ENCODE data around the gene RALY. TPM values are rescaled to one million over a fixed set of nuclear protein-coding genes. Genes with fewer than 3 reads are reported as not detected.

The RALY gene
- total and polyA plus RNA-seq, 3 donors from 2014 or later = 184 to 247 (median 224) TPM

- no peak for DNase-seq
- H3K9me3 ChIP-seq = no peaks in the 10 kb centered on the region
- WGBS, 2 donors = 67 to 71% methylated on average over 5 of the region's 5 CpGs
Observed at GRCh38 chr20:34016736-34017135, 23.0 kb downstream of the RALY start.

GRCh38 chr20:34017610-34018009, 23.9 kb downstream of the RALY start:
- WGBS, 2 donors = 87 to 91% methylated on average over 1 of the region's 1 CpG
- Histone ChIP-seq H3K4me3 (no peak overlapping the region), H3K9me3 (no peaks in the 10 kb centered on the region), H3K36me3 (ENCODE audit: low read depth, missing control alignments) (no peaks in the 10 kb centered on the region), H3K27ac (no peak overlapping the region), H3K4me1 (peaks cover 15% of the 10 kb centered on the region), H3K27me3 (no peaks in the 10 kb centered on the region)
- intact Hi-C loops (cut with DNase I; ENCODE audit: low total_unique reads) = no loop called here
- DNase-seq = no peak
- TF ChIP-seq POLR2A (IDR thresholded peaks at IDR 0.05) = no peak
- TF ChIP-seq CTCF (IDR thresholded peaks at IDR 0.05) = no peak

More at GRCh38 chr20:34016736-34017135, 23.0 kb downstream of the RALY start:
- no peak overlapping the region for H3K27ac ChIP-seq
- H3K4me3 ChIP-seq = no peak overlapping the region
- intact Hi-C loops (cut with DNase I; ENCODE audit: low total_unique reads) = no loop called here
- H3K27me3 ChIP-seq = no peaks in the 10 kb centered on the region
- H3K36me3 ChIP-seq (ENCODE audit: low read depth, missing control alignments) = no peaks in the 10 kb centered on the region
- H3K4me1 ChIP-seq = peaks cover 15% of the 10 kb centered on the region
- TF ChIP-seq POLR2A (IDR thresholded peaks at IDR 0.05) (no peak), CTCF (IDR thresholded peaks at IDR 0.05) (no peak)

GRCh38 chr20:34018166-34018565, 24.5 kb downstream of the RALY start:
- peaks cover 18% of the 10 kb centered on the region for H3K4me1 ChIP-seq
- TF ChIP-seq CTCF (IDR thresholded peaks at IDR 0.05) (no peak), POLR2A (IDR thresholded peaks at IDR 0.05) (no peak)
- H3K27me3 ChIP-seq = no peaks in the 10 kb centered on the region
- no peak for DNase-seq
- WGBS, 2 donors = 29 to 43% methylated on average over 1 of the region's 1 CpG
- intact Hi-C loops (cut with DNase I; ENCODE audit: low total_unique reads) = no loop called here
- H3K9me3 ChIP-seq = no peaks in the 10 kb centered on the region
- H3K27ac ChIP-seq = no peak overlapping the region
- no peaks in the 10 kb centered on the region for H3K36me3 ChIP-seq (ENCODE audit: low read depth, missing control alignments)
- H3K4me3 ChIP-seq = no peak overlapping the region

- intact Hi-C loops (cut with DNase I; ENCODE audit: low total_unique reads) = no loop called here
- Histone ChIP-seq H3K9me3 (no peaks in the 10 kb centered on the region), H3K4me1 (peaks cover 39% of the 10 kb centered on the region), H3K36me3 (ENCODE audit: low read depth, missing control alignments) (no peaks in the 10 kb centered on the region), H3K4me3 (no peak overlapping the region), H3K27me3 (no peaks in the 10 kb centered on the region), H3K27ac (no peak overlapping the region)
- 85 to 87% methylated on average over 4 of the region's 4 CpGs for WGBS, 2 donors
- TF ChIP-seq POLR2A (IDR thresholded peaks at IDR 0.05) (no peak), CTCF (IDR thresholded peaks at IDR 0.05) (peak in 1 of 3 experiments; percentile 9)
- DNase-seq = no peak
Observed at GRCh38 chr20:34022151-34022838, 28.6 kb downstream of the RALY start.

- TF ChIP-seq CTCF (IDR thresholded peaks at IDR 0.05) (no peak), POLR2A (IDR thresholded peaks at IDR 0.05) (no peak)
- H3K4me3 ChIP-seq = no peak overlapping the region
- peaks cover 38% of the 10 kb centered on the region for H3K4me1 ChIP-seq
- intact Hi-C loops (cut with DNase I; ENCODE audit: low total_unique reads) = no loop called here
- H3K36me3 ChIP-seq (ENCODE audit: low read depth, missing control alignments) = no peaks in the 10 kb centered on the region
- H3K27me3 ChIP-seq = no peaks in the 10 kb centered on the region
- 77 to 79% methylated on average over 3 of the region's 3 CpGs for WGBS, 2 donors
- no peak for DNase-seq
- no peak overlapping the region for H3K27ac ChIP-seq
- no peaks in the 10 kb centered on the region for H3K9me3 ChIP-seq
Observed at GRCh38 chr20:34022839-34023234, 29.1 kb downstream of the RALY start.

Data from testis (tissue), 3 donors.